ENCODE measurements around the gene C2CD4C.

DNA sequence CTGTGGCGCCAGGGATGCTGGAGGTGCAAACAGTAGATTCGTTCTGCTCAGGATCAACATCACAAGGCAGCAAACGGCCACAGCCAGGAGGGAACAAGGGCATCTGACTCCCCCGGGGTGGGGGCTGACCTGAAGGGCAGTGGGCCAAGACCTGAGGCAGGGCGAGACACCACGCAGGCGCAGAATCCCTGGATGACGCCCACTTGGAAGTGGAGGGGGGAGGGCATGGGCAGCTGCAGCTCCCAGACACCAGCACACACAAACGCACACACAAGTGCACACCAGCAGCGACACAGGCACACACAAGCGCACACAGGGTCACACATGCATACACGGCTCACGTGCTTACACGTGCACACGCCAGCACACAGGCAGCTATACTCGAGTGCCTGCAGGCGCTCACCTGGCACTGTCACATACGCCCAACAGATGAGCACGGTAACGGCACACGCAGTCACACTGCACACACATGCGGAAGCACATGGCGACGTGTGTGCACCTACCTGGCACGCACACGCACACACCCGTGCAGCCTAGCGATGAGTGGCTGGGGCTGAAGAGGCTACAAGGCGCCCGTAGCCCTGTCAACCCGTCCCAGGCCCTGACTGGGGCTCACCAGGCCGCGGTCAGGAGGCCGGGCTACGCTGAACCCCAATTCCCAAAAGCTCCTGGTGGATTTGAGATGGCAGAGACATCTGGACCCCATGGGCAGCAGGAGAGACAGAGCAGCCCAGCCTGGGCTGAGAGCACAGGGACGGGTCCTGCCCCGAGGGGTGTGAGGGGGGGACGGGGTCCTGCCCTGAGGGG lies 5.5 kb downstream of the C2CD4C start:
- no peak for TF ChIP-seq CTCF (IDR thresholded peaks at IDR 0.05)
- TF ChIP-seq POLR2AphosphoS5 (IDR thresholded peaks at IDR 0.05): no peak
- no peak for TF ChIP-seq POLR2A (IDR thresholded peaks at IDR 0.05)
